Lower lobe of right lung (tissue), 2 donors: Measurements from ENCODE around the gene C20orf204. TPM values are rescaled to one million over a fixed set of nuclear protein-coding genes. Genes with fewer than 3 reads are reported as not detected.

ENCODE experiments used
- ATAC-seq, 2 donors: fragments of 200-7000 bp; cut with Tn5 transposase; one replicate each; pipeline ENCODE4 v1.9.1; 2020 to 2022; ENCODE audit warnings: mild to moderate bottlenecking in 2 of 2, moderate library complexity in 2 of 2
- DNase-seq: peaks from one replicate; pipeline ENCODE4 v3.0.0-alpha.2; 2020
- H3K27ac ChIP-seq: fragments of 200-600 bp; one replicate; pipeline ENCODE4 v1.8.0; 2022
- H3K27me3 ChIP-seq: fragments of 200-600 bp; one replicate; pipeline ENCODE4 v1.8.0; 2022; ENCODE audit warnings: low read depth
- H3K36me3 ChIP-seq: fragments of 200-600 bp; one replicate; pipeline ENCODE4 v1.8.0; 2022; ENCODE audit warnings: mild to moderate bottlenecking
- H3K4me1 ChIP-seq: fragments of 200-600 bp; one replicate; pipeline ENCODE4 v1.8.0; 2022
- H3K4me3 ChIP-seq: fragments of 200-600 bp; one replicate; pipeline ENCODE4 v1.8.0; 2022; ENCODE audit warnings: mild to moderate bottlenecking
- H3K9me3 ChIP-seq: fragments of 200-600 bp; one replicate; pipeline ENCODE4 v1.8.0; 2022
- CTCF ChIP-seq: fragments of 200-600 bp; IDR thresholded peaks from one replicate; pipeline ENCODE4 v1.8.0; 2022; ENCODE audit warnings: antibody characterized with exemption, mild to moderate bottlenecking
- intact Hi-C: fragments of 100-400 bp; cut with DNase I; formaldehyde crosslinking; loops from one replicate; pipeline ENCODE4 v1.11.0; 2022
- total RNA-seq: library from RNA; stranded (reverse); fragmentation: NEBNext Ultra II Directional; extraction: Animal tissue kit (Norgen Biotek cat#: 25700); gene quantifications from one replicate; pipeline ENCODE4 v1.2.1, GENCODE V29; 2021
- donor health status: DM: no; HTN: yes; CAD: no; lungs with severe emphysema.

The C20orf204 gene
- total RNA-seq, 1 donor from 2014 or later = 1.2 TPM

DNA sequence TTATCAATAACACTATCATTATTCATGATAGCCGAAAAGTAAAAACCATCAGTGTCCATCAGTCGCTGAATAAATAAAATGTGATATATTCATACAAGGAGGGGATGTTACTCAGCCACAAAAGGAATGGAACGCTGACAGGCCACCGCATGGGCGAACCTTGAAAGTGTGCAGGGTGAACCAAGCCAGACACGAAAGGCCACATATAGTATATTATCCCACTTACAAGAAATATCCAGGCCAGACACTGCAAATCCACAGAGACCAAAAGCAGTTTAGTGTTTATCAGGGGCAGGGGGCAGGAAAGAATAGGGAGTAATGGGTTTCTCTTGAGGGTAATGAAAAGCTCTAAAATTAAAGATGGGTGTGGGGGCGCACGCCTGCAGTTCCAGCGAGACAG, 7.8 kb downstream of the C20orf204 start:
- peaks cover 58% of the 10 kb centered on the region for H3K27me3 ChIP-seq
- intact Hi-C loops = no loop called here
- DNase-seq = no peak
- H3K9me3 ChIP-seq = no peaks in the 10 kb centered on the region
- H3K36me3 ChIP-seq = no peaks in the 10 kb centered on the region
- H3K4me3 ChIP-seq = no peak overlapping the region
- peaks cover 37% of the 10 kb centered on the region for H3K4me1 ChIP-seq
- H3K27ac ChIP-seq = no peak overlapping the region
- ATAC-seq = no peak
- no peak for TF ChIP-seq CTCF

GRCh38 chr20:64044484-64045247, 8.7 kb downstream of the C20orf204 start:
- DNase-seq (no peak), ATAC-seq (peak; percentile 4)
- no peak for TF ChIP-seq CTCF
- intact Hi-C loops = no loop called here
- Histone ChIP-seq H3K36me3 (no peaks in the 10 kb centered on the region), H3K27ac (peak overlapping the region; percentile 60), H3K27me3 (peaks cover 62% of the 10 kb centered on the region), H3K4me1 (peaks cover 28% of the 10 kb centered on the region), H3K4me3 (peak overlapping the region; percentile 3), H3K9me3 (no peaks in the 10 kb centered on the region)

GRCh38 chr20:64045346-64046011, 9.5 kb downstream of the C20orf204 start:
- no peak for TF ChIP-seq CTCF
- Histone ChIP-seq H3K4me1 (peaks cover 20% of the 10 kb centered on the region), H3K27me3 (peaks cover 68% of the 10 kb centered on the region), H3K27ac (peak overlapping the region; percentile 60), H3K9me3 (no peaks in the 10 kb centered on the region), H3K4me3 (peak overlapping the region; percentile 58), H3K36me3 (no peaks in the 10 kb centered on the region)
- no peak for DNase-seq
- intact Hi-C loops = no loop called here
- ATAC-seq = no peak

DNA sequence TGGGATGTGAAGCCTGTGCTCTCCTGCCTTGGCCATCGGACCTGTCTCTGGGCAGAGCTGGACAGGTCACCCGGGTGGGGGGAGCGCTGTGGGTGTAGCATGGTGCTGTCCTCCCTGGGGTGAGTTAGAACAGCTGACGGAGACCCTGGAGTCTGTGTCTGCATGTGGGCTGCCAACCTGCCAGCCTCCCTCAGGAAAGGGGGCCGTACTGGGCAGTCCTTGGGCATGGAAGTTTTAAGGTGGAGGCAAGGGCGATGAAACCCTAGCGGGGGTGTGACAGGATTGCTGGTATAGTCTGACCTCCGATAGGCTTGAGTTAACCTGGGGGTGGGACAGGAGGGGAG, 11.0 kb downstream of the C20orf204 start:
- Histone ChIP-seq H3K4me1 (peaks cover 4% of the 10 kb centered on the region), H3K36me3 (no peaks in the 10 kb centered on the region), H3K4me3 (peak overlapping the region; percentile 58), H3K27me3 (peaks cover 68% of the 10 kb centered on the region), H3K27ac (peak overlapping the region; percentile 56), H3K9me3 (no peaks in the 10 kb centered on the region)
- DNase-seq = no peak
- no peak for ATAC-seq
- intact Hi-C loops = no loop called here
- no peak for TF ChIP-seq CTCF

DNA sequence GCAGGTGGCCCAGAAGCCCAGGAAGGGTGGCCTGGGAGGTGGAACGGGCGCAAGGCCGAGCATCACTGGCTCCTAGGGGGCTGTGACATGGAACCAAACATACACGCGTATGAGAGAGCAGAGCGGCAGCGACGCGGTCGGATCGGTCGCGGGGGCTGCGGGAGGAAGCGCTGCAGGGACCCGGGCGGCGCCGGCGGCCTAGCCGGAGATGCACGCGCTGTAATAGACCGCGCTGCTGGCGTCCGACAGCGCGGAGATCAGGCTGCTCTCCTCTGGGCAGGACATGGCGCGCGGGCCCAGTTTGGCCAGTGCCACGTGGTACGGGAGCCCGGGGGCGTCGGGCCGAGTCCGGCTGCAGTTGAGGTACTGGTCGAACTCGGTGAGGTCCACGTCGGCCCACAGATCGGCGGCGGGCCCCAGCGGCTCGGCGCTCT, 12.0 kb downstream of the C20orf204 start:
- Histone ChIP-seq H3K4me1 (peaks cover 10% of the 10 kb centered on the region), H3K27ac (peak overlapping the region; percentile 71), H3K9me3 (no peaks in the 10 kb centered on the region), H3K27me3 (peaks cover 69% of the 10 kb centered on the region), H3K4me3 (peak overlapping the region; percentile 58), H3K36me3 (no peaks in the 10 kb centered on the region)
- intact Hi-C loops = no loop called here
- DNase-seq = no peak
- ATAC-seq = no peak
- no peak for TF ChIP-seq CTCF
